ENCODE results near the gene RFPL4AL1. TPM values are rescaled to one million over a fixed set of nuclear protein-coding genes. Genes with fewer than 3 reads are reported as not detected.

The RFPL4AL1 gene
- polyA plus RNA-seq, 3 donors, result 0.24 TPM; not detected in 2

DNA sequence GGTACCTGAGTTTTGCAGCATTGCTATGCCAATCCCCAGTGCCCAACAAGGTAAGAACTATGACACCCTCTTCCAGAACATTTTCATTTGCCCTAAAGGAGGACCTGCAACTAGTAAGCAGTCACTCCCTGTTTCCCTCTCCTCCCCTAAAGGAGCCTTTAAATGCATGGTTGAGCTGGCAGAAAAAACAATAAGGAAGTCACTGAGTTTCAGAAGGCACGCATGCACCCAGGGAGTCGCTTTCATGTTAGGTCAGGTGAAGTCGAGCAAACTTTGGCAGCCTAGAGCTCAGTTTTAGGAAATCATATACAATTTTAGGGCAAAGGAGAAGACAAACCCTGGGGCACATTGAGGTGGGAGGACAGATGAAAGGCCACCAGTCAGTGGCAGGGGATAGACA, 51.1 kb downstream of the RFPL4AL1 start:
- DNase-seq (ENCODE audit: low read depth in 3 of 3, low spot score in 2 of 3), result no peak

Other genes with a start within 250 kb of the RFPL4AL1 start
- under 1 TPM; 0.37 to 0.51 (median 0.50) TPM for gene SBK2, start 232.0 kb upstream of the RFPL4AL1 start, polyA plus RNA-seq (ENCODE audit: insufficient read length in 3 of 3)
- under 1 TPM in 2 of 3 donors, not detected in 1; 0.15 to 0.21 TPM for gene SBK3, start 223.6 kb upstream of the RFPL4AL1 start, polyA plus RNA-seq (ENCODE audit: insufficient read length in 3 of 3)
- gene ZNF579, start 188.3 kb upstream of the RFPL4AL1 start, polyA plus RNA-seq (ENCODE audit: insufficient read length in 3 of 3), result 10 to 100 TPM; 11.8 to 13.2 (median 13.1) TPM
- gene FIZ1, start 169.6 kb upstream of the RFPL4AL1 start, polyA plus RNA-seq (ENCODE audit: insufficient read length in 3 of 3), result 10 to 100 TPM; 16.6 to 18.9 (median 17.7) TPM
- 1 to 10 TPM; 6.0 to 8.1 (median 6.6) TPM for gene ZNF524, start 168.8 kb upstream of the RFPL4AL1 start, polyA plus RNA-seq (ENCODE audit: insufficient read length in 3 of 3)
- gene ZNF865, start 163.5 kb upstream of the RFPL4AL1 start, polyA plus RNA-seq (ENCODE audit: insufficient read length in 3 of 3), result 1 to 10 TPM; 5.1 to 7.0 (median 6.1) TPM
- gene ZNF784, start 144.6 kb upstream of the RFPL4AL1 start, polyA plus RNA-seq (ENCODE audit: insufficient read length in 3 of 3), result 10 to 100 TPM in 2 of 3 donors, 1 to 10 TPM in 1; 9.1 to 10.8 (median 10.0) TPM
- 10 to 100 TPM; 33.3 to 39.6 (median 38.2) TPM for gene ZNF580, start 128.1 kb upstream of the RFPL4AL1 start, polyA plus RNA-seq (ENCODE audit: insufficient read length in 3 of 3)
- gene ZNF581, start 125.5 kb upstream of the RFPL4AL1 start, polyA plus RNA-seq (ENCODE audit: insufficient read length in 3 of 3), result 10 to 100 TPM; 22.1 to 24.5 (median 24.2) TPM
- gene CCDC106, start 120.9 kb upstream of the RFPL4AL1 start, polyA plus RNA-seq (ENCODE audit: insufficient read length in 3 of 3), result 10 to 100 TPM; 19.1 to 20.8 (median 20.8) TPM
- gene U2AF2, start 114.1 kb upstream of the RFPL4AL1 start, polyA plus RNA-seq (ENCODE audit: insufficient read length in 3 of 3), result 100 to 1,000 TPM; 156 to 170 (median 157) TPM
- gene EPN1, start 93.9 kb upstream of the RFPL4AL1 start, polyA plus RNA-seq (ENCODE audit: insufficient read length in 3 of 3), result 100 to 1,000 TPM in 1 of 3 donors, 10 to 100 TPM in 2; 82.7 to 104 (median 85.8) TPM
- under 1 TPM in 1 of 3 donors, not detected in 2; 0.07 TPM for gene NLRP9, start 30.7 kb upstream of the RFPL4AL1 start, polyA plus RNA-seq (ENCODE audit: insufficient read length in 3 of 3)
- gene RFPL4A, start 10.0 kb upstream of the RFPL4AL1 start, polyA plus RNA-seq (ENCODE audit: insufficient read length in 3 of 3), result not detected
- under 1 TPM; 0.13 to 0.19 (median 0.15) TPM for gene NLRP11, start 62.9 kb downstream of the RFPL4AL1 start, polyA plus RNA-seq (ENCODE audit: insufficient read length in 3 of 3)
- gene NLRP4, start 67.4 kb downstream of the RFPL4AL1 start, polyA plus RNA-seq (ENCODE audit: insufficient read length in 3 of 3), result not detected
- not detected for gene NLRP13, start 163.2 kb downstream of the RFPL4AL1 start, polyA plus RNA-seq (ENCODE audit: insufficient read length in 3 of 3)
- not detected for gene NLRP8, start 178.7 kb downstream of the RFPL4AL1 start, polyA plus RNA-seq (ENCODE audit: insufficient read length in 3 of 3)
- not detected for gene NLRP5, start 217.7 kb downstream of the RFPL4AL1 start, polyA plus RNA-seq (ENCODE audit: insufficient read length in 3 of 3)

All from right renal cortex interstitium (tissue), 3 donors.